HG03045 (cell line): Measurements from ENCODE around the gene ALDH1L1.

Experiments
- ATAC-seq: cut with Tn5 transposase; IDR thresholded peaks from one replicate; pipeline ENCODE4 v1.9.1; 2021; ENCODE audit warnings: mild to moderate bottlenecking, moderate library complexity; ENCODE audit not compliant: unreplicated experiment

ALDH1L1 gene

GRCh38 chr3:126135406-126136076 lies 44.8 kb downstream of the ALDH1L1 start:
- ATAC-seq = no peak

DNA sequence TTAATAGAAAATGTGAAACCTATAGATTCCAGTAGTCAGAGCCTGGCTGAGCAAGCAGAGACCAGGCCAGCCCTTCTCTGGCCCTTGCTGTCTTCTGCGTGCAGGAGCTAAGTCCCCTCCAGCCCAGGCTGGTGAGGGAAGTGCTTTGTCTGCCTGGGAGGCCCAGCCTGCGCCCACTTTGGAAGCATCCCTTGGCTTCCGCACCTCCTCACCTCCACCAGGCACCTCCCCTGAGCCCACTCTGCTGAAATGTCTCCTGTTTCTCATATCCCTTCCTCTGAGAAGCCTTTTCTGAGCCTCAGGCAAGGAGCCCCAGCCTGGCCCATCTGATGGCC lies 45.3 kb downstream of the ALDH1L1 start:
- ATAC-seq = no peak

- no peak for ATAC-seq
Measured at GRCh38 chr3:126134219-126134975, 46.0 kb downstream of the ALDH1L1 start.

- no peak for ATAC-seq
Measured at GRCh38 chr3:126133606-126134005, 46.8 kb downstream of the ALDH1L1 start.

DNA sequence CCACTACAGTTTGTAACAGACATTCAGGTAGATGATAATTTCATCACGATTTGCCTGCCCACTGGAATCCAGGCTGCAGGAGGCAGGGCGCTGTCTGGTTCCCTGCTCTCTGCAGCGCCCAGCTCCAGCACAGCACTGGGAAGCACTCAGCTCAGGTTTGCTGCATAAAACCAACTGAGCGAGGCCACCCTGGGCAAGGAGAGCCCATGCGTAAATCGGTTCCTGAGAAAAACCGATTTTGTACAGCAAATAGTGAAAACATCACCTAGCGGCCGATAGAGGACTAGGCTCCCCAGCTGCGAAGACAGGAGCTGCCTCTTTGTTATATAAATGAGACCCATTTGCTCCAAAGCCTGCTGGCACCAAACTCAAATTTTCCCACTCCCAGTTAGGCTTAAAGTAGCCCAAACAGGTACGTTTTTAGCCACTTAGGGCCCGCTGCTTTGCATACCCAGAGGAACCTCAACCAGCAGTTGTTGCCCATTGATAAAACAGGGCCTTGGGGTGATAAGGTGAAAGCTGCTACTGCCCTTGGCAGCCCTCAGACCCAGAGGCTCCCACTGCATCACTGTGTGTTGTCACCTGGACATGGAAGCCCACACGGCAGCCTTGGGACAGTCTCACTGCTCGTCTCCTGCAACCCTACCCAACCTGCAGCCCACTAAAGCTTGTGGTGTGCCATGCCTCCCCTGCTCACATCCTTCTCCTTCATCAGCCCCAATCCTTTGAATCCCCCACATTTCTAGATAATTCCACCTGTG lies 47.5 kb downstream of the ALDH1L1 start:
- ATAC-seq = no peak

- ATAC-seq = no peak
Measured at GRCh38 chr3:126131881-126132750, 48.3 kb downstream of the ALDH1L1 start.

DNA sequence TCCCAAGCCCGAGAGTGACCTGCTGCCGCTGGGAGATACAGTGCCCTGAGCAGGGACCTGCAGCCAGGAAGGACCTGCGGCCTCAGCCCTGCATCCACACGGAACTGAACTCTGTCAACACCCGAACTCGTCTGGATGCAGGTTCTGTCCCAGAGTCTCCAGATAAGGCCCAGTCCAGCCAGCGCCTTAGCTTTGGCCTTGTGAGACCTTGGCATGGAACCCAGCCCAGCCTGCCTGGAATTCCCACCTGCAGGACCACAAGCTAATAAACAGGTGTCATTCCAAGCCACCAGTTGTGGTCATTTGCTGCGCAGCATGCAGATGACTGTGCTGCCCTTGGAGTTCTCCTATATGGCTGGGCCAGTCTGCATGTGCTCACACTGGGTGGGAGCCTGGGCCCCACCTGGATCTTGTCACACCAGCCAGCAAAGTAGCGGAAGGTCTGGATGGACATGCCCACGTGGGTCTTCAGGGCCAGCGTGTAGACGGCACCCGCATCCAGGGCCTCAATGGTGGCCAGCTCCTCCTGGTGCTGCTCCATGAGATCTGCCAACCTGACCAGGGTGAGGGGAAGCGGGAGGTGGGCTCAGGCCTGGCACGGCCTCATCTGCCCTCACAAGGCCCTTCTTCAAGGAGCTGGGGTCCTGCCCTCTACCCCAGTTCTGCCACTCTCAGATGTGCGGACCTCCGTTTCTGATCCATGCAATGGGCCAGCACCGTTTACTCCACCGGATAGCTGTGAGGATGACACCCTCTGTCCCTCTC lies 49.2 kb downstream of the ALDH1L1 start:
- ATAC-seq = no peak

DNA sequence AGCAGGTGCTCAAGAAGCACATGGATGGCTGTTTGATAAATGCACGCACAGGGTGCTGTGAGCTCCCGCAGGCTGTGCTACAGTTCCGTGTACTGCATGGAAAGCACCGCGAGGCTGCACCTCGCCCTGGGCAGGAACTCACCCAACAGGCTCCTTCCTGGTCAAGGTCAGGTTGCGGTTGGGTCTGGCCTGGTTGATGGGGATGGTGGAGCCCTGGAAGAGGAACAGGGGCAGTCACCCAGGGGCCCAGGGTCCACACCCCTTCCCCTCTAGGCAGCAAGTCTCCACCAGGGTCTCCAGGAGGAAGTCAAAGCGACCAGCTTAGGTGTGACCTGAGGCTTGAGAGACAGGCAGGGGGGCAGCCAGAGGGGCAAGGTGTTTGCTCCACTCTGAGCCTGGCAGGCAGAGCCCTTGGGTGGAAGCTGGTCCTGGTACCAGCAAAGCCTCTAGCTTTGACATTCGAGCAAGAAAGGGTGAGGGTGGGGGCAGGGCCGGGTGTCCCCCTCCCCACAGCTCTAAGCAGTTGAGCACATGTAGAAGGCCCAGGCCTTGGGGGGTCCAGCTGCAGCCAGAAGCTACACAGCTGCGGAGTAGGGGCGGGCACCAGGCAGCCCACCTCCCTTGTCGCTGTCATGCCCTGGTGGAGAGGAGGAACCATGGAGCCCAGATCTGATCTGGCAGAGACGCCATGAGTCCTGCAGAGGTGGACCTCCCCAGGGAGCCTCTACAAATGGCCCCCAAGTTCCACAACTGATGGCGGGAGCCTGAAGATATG lies 50.1 kb downstream of the ALDH1L1 start:
- no peak for ATAC-seq

DNA sequence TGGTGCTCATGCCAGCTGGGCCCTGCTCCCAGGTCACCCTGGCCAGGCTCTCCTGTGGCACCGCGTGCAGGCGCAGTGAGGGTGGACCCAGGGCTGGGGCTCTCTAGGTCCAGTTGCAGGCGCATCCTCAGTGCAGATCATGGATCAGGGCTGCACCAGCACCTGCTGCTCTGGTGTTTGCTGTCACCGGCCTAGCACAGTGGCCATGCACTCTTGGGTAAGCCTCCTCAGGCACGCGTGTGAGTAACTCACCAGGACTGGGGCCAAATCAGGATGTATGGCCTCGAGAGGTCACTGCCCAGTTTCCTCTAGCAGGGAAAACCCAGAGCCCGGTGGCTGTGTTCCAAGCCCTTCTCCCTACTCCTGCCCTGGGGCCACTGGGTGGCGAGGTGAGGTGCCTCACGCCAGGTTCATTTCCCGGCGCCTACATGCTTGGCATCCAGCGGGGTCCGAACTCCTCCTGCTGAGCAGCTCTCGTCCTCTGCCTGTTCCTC lies 50.9 kb downstream of the ALDH1L1 start:
- no peak for ATAC-seq

GRCh38 chr3:126128504-126129397 lies 51.6 kb downstream of the ALDH1L1 start:
- ATAC-seq = no peak

- no peak for ATAC-seq
Measured at GRCh38 chr3:126127904-126128303, 52.5 kb downstream of the ALDH1L1 start.

DNA sequence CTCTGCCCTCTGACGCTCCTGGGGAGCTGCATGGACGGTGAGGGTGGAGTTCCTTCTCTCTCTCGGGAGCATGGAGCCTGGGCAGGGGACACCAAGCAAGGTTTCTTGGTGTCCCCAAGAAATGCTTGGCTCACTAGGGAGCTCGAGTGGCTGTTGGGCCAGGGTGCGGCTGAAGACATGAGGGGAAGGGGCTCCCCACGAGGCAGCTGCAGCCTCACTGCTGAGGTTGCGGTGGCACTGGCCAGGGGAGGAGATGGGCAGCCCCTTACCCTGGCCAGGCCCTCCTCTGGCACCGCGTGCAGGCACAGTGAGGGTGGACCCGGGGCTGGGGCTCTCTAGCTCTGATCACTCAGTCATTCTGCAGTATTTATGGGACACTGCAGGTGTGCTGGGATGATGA lies 52.9 kb downstream of the ALDH1L1 start:
- ATAC-seq = no peak

DNA sequence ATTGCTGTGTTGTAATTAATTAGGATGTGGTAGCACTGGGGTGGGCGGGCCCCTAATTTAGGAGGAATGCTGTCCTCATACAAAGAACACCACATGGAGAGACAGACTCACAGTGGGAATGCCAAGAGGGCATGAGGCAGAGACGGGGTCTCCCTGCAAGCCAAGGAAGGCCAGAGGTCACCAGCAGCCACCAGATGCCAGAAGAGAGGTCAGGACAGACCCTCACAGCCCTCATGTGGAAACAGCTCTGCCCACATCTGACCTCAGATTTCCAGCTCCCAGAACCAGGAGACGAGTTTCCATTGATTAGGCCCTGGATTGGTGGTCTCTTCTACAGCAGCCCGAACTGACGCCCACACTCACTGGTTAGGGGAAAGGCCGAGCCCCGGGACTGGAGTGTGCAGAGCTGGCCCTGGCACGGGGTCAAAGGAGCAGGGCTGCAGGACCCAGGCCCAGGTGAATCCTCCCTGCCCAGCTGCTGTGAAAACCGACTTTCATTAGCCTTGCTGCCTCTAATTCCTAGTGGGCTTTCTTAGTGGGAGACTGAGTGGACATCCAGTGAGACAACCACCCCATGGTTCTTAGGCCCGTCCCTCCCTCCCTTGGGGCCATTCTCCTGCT lies 53.5 kb downstream of the ALDH1L1 start:
- ATAC-seq = no peak

DNA sequence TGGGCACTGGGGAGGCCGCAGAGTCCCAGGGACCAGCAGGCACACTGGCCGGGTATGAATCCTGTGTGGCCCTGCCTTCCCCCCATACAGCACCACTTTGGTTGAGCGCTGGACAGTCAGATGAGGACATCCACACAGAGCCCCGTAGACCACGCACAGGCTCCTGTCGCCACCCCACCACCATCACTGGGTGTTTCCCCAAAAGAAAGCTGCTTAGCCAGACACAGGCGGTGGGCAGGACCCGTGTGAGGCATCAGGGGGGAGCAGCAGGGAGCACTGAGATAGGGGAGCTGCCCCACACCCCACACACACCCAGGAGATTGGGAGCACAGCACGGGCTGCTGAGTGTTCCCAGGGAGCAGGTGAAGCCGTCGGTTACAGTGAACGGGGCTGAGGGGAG lies 54.1 kb downstream of the ALDH1L1 start:
- ATAC-seq = no peak

DNA sequence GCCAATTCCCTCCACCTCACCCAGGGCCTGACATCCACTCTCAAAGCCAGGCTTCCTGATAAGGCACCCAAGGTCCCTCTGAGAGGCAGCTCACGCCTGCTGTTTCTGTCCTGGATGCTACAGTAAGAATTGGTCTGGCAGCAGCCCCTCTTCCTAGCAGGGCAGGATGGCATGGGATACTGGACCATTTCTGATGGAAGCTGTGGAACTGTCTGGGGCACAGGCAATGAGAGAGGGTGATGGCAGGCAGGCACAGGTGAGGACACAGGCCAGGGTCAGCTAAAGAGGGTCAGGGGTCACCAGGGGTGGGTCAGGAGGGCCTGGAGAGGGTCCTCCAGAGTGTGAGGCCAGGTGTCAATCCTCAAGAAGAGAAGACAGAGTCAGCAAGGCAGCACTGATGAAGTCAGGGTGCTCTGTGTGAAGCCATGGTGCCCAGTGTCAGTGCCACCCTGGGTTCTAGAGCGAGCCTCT lies 54.6 kb downstream of the ALDH1L1 start:
- no peak for ATAC-seq

DNA sequence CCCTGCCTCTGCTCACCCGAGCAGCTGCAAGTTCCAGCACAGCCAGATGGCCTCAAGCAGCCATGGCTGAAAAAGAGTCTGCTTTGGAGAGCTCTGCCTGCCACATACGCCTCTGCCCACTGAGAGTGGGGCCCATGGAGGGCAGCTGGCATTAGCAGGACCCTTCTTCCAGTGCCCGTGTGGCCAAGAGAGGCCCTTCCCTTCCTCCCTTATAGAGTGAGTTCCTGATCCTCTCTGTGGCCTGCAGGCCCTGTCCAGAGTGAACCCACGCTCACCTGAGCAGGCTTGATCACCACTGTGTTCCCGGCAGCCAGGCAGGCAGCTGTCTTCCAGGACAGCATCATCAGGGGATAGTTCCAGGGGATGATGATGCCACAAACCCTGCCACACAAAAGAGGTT lies 55.0 kb downstream of the ALDH1L1 start:
- no peak for ATAC-seq

GRCh38 chr3:126124896-126125295 lies 55.5 kb downstream of the ALDH1L1 start:
- no peak for ATAC-seq
